KMS-11 (cell line): ENCODE results near the gene NCK2.

Experiments
- H2AFZ ChIP-seq: fragments of 200-600 bp; sonication (generic); 2 replicates; pipeline ENCODE4 v1.6.1; 2016; ENCODE audit warnings: antibody characterized with exemption, mixed run types, low read depth
- H3K27ac ChIP-seq: fragments of 200-600 bp; sonication (generic); 2 replicates; pipeline ENCODE4 v1.6.1; 2016; ENCODE audit warnings: mild to moderate bottlenecking, mixed run types
- H3K27me3 ChIP-seq: fragments of 200-600 bp; sonication (generic); 2 replicates; pipeline ENCODE4 v1.6.1; 2017; ENCODE audit warnings: mild to moderate bottlenecking, low read depth, mixed run types, moderate library complexity; ENCODE audit not compliant: insufficient read depth
- H3K36me3 ChIP-seq: fragments of 200-600 bp; sonication (generic); 2 replicates; pipeline ENCODE4 v1.6.1; 2017; ENCODE audit warnings: mild to moderate bottlenecking, mixed run types; ENCODE audit not compliant: insufficient read depth
- H3K4me1 ChIP-seq: fragments of 200-600 bp; sonication (generic); 2 replicates; pipeline ENCODE4 v1.6.1; 2016; ENCODE audit warnings: mild to moderate bottlenecking, low read depth, mixed run types; ENCODE audit not compliant: poor library complexity, severe bottlenecking
- H3K4me2 ChIP-seq: fragments of 200-600 bp; sonication (generic); 2 replicates; pipeline ENCODE4 v1.7.0; 2016; ENCODE audit warnings: mild to moderate bottlenecking, mixed run types
- H3K4me3 ChIP-seq: fragments of 200-600 bp; sonication (generic); IDR thresholded peaks from 2 replicates; pipeline ENCODE4 v1.6.1; 2017; ENCODE audit warnings: low read depth, low read length, mixed read lengths; ENCODE audit not compliant: insufficient read depth
- H3K79me2 ChIP-seq: fragments of 200-600 bp; sonication (generic); 2 replicates; pipeline ENCODE4 v1.6.1; 2016; ENCODE audit warnings: low read depth, mixed run types; ENCODE audit not compliant: insufficient read depth
- H3K9ac ChIP-seq: fragments of 200-600 bp; sonication (generic); 2 replicates; pipeline ENCODE4 v1.6.1; 2016; ENCODE audit warnings: mild to moderate bottlenecking, mixed run types
- H4K20me1 ChIP-seq: fragments of 200-600 bp; sonication (generic); 2 replicates; pipeline ENCODE4 v1.6.1; 2016; ENCODE audit warnings: mild to moderate bottlenecking, mixed run types; ENCODE audit not compliant: insufficient read depth
- CTCF ChIP-seq: fragments of 200-600 bp; sonication (generic); conservative IDR thresholded peaks from 2 replicates; pipeline ENCODE4 v1.6.1; 2017; ENCODE audit warnings: low read depth, mild to moderate bottlenecking, antibody characterized with exemption, low read length, moderate library complexity, mixed read lengths

NCK2 gene

DNA sequence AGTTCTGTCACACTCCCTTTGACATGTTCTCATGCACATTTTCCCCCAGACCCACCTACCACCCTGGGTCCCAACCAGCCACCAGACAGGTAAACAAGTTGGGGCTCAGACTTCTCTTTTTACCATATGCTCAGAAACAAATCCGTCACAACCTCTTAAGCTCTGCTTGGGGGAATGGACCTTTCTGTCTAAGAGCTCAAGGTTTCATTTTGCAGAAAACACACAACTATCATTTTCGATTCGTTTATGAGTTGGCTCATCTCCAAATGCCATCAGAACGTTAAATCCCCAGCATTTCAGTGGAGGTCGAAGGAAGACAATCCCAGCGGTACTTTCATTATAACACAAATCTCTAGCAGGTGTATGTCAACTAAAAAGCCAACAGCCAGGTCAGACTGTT lies 30.6 kb upstream of the NCK2 start:
- peaks cover 30% of the 10 kb centered on the region for H3K4me1 ChIP-seq
- TF ChIP-seq CTCF = no peak
- no peaks in the 10 kb centered on the region for H3K36me3 ChIP-seq
- H4K20me1 ChIP-seq = no peaks in the 10 kb centered on the region
- peak overlapping the region; percentile 37; the same call in 1 of the 2 replicates for H3K9ac ChIP-seq
- H3K27me3 ChIP-seq = no peaks in the 10 kb centered on the region
- H3K79me2 ChIP-seq = no peaks in the 10 kb centered on the region
- H3K27ac ChIP-seq = peak overlapping the region; percentile 74
- H3K4me3 ChIP-seq = peak overlapping the region; percentile 54
- peak overlapping the region; percentile 68 for H3K4me2 ChIP-seq
- peak overlapping the region; percentile 94 for H2AFZ ChIP-seq

DNA sequence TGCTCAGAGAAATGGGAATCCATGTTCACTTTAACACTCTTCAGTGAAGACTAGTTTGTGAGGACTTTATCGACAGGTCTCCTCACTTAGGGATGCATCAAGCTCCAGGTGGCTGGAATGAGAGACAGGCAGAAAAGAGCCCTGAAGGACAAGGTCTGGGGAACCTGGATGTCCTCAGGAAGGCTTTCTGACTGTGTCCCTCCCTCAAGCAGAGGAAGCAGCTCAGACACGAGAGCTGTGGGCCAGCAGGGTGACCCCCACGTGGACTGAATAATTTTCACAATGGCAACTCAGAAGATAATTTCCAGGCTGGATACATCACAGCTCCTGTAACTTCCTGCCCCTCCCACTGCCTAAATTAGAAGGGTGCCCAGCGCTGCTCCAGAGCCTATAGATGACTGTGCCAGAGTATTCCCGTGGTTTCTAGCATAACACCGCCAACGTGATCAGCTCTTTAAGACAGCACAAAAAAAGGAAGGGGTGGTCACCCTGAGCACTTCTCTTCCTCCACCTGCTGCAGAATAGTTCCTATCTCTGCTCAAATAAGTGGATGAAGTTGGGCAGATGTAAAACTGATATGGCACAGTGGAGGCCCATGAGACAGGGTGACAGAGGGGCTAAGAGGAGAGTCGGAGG lies 25.7 kb upstream of the NCK2 start:
- TF ChIP-seq CTCF = no peak
- H3K4me2 ChIP-seq = no peak overlapping the region
- no peaks in the 10 kb centered on the region for H3K27me3 ChIP-seq
- no peak overlapping the region for H3K9ac ChIP-seq
- no peaks in the 10 kb centered on the region for H3K36me3 ChIP-seq
- no peak overlapping the region for H3K4me3 ChIP-seq
- H3K79me2 ChIP-seq = no peaks in the 10 kb centered on the region
- no peaks in the 10 kb centered on the region for H4K20me1 ChIP-seq
- peaks cover 20% of the 10 kb centered on the region for H3K4me1 ChIP-seq
- H3K27ac ChIP-seq = no peak overlapping the region
- H2AFZ ChIP-seq = no peak overlapping the region

DNA sequence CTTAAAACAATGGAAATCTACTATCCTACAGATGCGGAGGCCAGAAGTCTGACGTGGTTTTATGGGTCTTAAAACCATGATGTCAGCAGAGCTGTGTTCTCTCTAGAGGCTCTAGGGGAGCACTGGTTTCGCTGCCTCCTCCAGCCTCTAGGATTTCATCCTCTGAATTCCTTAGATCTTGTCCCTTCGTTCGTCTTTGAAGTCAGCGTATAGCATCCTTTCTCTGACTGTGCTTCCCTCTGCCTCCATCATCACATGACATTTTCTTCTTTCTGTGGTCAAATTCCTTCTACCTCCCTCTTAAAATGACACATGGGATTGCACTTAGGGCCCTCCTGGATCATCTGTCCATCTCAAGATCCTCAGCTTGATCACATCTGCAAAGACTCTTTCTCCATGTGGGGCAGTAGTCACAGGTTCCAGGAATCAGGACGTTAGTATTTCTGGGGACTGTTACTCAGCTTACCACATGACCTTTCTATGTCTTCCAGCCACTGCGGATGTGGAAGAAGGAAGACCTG lies 22.7 kb upstream of the NCK2 start:
- no peak for TF ChIP-seq CTCF
- no peaks in the 10 kb centered on the region for H3K27me3 ChIP-seq
- H3K36me3 ChIP-seq = no peaks in the 10 kb centered on the region
- H3K4me2 ChIP-seq = no peak overlapping the region
- H4K20me1 ChIP-seq = no peaks in the 10 kb centered on the region
- H3K9ac ChIP-seq = no peak overlapping the region
- H2AFZ ChIP-seq = no peak overlapping the region
- peaks cover 41% of the 10 kb centered on the region for H3K4me1 ChIP-seq
- H3K79me2 ChIP-seq = no peaks in the 10 kb centered on the region
- no peak overlapping the region for H3K4me3 ChIP-seq
- no peak overlapping the region for H3K27ac ChIP-seq

DNA sequence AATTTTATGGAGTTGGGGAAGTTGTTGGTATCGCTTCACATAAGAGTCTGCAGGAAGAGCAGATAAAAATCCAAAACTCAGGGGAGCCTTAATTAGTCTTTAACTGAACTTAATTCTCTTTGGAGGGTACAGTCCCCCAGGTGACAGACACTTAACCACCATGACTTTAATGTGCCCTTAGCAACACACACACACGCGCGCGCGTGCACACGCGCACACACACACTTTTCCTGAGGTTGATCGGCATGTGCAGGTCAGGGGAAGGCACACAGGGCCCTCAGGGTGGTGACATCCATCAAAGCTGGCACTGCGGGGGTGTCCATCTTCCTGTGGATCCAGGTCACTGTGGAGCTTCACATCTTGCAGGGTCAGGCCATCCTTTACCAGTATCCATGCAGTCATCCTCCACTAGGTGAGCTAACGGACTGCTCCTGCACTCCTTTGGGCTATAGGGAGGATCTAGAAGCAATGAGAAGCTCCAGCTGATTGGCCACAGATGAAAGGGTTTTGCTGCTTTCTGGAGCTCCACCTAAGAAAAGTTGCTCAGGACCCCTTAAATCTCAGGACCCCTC lies 21.9 kb upstream of the NCK2 start:
- Histone ChIP-seq H3K27ac (no peak overlapping the region), H3K4me2 (no peak overlapping the region), H3K4me1 (peaks cover 47% of the 10 kb centered on the region)

More for the DNA sequence above, 21.9 kb upstream of the NCK2 start:
- Histone ChIP-seq H2AFZ (no peak overlapping the region), H3K9ac (no peak overlapping the region), H4K20me1 (no peaks in the 10 kb centered on the region), H3K36me3 (no peaks in the 10 kb centered on the region), H3K79me2 (no peaks in the 10 kb centered on the region), H3K4me3 (no peak overlapping the region), H3K27me3 (no peaks in the 10 kb centered on the region)
- TF ChIP-seq CTCF = no peak
